ENCODE results near the gene NSG1.
"Not testable (repeated sequence)": the region's sequence is repeated elsewhere in the genome, so short reads cannot be mapped to it uniquely, and the experiment has no call there.

Gene NSG1

DNA sequence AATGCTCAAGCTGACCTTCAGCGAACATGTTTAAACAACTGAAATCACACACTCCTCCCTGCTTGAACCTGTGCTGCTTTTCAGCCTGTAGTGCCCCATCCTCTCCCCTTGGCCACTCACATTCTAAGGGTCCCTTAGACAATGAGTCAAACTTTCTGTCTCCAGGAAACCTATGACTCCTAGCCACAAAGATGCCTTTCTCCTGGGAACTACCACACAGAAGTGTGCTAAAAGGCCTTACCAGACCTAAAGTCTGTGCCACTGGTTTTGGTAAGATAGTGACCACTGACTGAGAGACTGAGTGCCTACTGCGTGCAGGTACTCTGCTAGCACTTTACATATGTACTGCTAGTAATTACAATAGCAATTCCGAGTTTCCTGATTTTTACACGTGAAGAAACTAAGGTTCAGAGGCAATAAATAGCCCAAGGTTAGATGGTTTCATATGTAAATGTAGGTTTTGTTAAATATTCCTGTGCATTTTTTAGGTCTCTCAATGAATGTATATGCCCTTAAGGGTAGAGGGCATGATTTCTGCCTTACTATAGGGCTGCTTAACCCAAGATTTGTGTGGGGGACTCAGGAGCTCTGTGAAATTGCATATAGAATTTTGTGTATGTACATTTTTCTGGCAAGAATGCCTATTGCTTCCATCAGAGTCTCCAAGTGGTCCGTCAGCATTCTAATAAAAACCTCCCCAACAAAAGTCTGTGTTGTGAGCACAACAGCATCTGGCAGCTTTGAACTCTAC, 71.1 kb downstream of the NSG1 start:
- peaks cover 10% of the 10 kb centered on the region for H3K4me1 ChIP-seq (ENCODE audit: insufficient read depth, insufficient read length)
- no peak overlapping the region for H3K4me3 ChIP-seq (ENCODE audit: insufficient read length, low read depth)
- no peaks in the 10 kb centered on the region for H3K27me3 ChIP-seq (ENCODE audit: insufficient read depth, insufficient read length)
- no peak for DNase-seq (ENCODE audit: low read depth, low spot score)
- H3K9ac ChIP-seq (ENCODE audit: insufficient read length, low read depth) = no peak overlapping the region
- H3K36me3 ChIP-seq (ENCODE audit: insufficient read depth, insufficient read length, low read length) = peaks cover 32% of the 10 kb centered on the region
- no peak for TF ChIP-seq ZNF274 (IDR thresholded peaks at IDR 0.05; ENCODE audit: low read depth, low read length)
- no peak for TF ChIP-seq SUZ12 (IDR thresholded peaks at IDR 0.05; ENCODE audit: extremely low read depth, insufficient read depth, insufficient read length)
- TF ChIP-seq YY1 (IDR thresholded peaks at IDR 0.05; ENCODE audit: insufficient read depth, insufficient read length) = no peak
- H3K9me3 ChIP-seq (ENCODE audit: insufficient read depth, low read length) = no peaks in the 10 kb centered on the region

DNA sequence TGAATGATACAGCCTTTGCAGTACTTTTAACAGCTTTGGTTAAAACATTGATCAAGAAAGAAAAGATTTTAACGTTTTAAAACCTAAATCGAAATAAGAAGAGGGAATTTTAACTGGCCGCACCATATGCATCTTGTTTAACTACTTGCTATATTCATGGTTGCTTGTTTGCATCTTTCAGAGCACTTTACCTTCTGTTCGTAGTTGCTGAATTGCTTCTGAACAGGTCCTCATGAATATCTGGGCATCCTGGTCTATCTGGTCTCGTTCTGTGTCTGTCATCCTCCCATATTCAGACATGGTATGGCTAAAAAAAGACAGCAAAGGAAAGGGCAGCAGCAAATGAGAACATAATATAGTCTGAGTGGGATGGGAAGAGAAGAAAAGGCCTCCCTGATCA, 72.3 kb downstream of the NSG1 start:
- H3K36me3 ChIP-seq (ENCODE audit: insufficient read depth, insufficient read length, low read length) = peaks cover 22% of the 10 kb centered on the region
- no peak overlapping the region for H3K4me3 ChIP-seq (ENCODE audit: insufficient read length, low read depth)
- no peaks in the 10 kb centered on the region for H3K9me3 ChIP-seq (ENCODE audit: insufficient read depth, low read length)
- no peaks in the 10 kb centered on the region for H3K27me3 ChIP-seq (ENCODE audit: insufficient read depth, insufficient read length)
- no peak overlapping the region for H3K9ac ChIP-seq (ENCODE audit: insufficient read length, low read depth)
- no peak for DNase-seq (ENCODE audit: low read depth, low spot score)
- H3K4me1 ChIP-seq (ENCODE audit: insufficient read depth, insufficient read length) = peaks cover 10% of the 10 kb centered on the region
- no peak for TF ChIP-seq ZNF274 (IDR thresholded peaks at IDR 0.05; ENCODE audit: low read depth, low read length)
- no peak for TF ChIP-seq YY1 (IDR thresholded peaks at IDR 0.05; ENCODE audit: insufficient read depth, insufficient read length)
- no peak for TF ChIP-seq SUZ12 (IDR thresholded peaks at IDR 0.05; ENCODE audit: extremely low read depth, insufficient read depth, insufficient read length)

DNA sequence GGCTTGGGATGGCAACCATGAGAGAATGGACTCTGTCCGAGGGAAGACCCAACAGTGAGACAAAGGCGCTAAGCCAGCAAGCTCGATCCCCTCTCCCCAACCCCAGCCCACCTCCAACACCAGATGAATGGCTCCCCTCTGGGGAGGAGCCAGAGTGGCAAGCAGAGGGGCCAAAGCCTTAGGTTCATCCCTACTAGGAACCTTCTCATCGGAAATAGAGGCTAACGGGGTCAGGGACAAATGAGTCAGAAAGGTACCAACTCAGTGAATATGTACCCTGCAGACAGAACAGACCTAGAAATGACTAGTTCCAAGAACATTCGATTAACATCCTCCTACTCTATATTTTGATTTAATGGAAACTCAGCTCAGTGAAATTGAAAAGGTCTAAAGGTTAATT, 73.9 kb downstream of the NSG1 start:
- Histone ChIP-seq H3K4me3 (ENCODE audit: insufficient read length, low read depth) (no peak overlapping the region), H3K4me1 (ENCODE audit: insufficient read depth, insufficient read length) (peaks cover 10% of the 10 kb centered on the region), H3K27me3 (ENCODE audit: insufficient read depth, insufficient read length) (no peaks in the 10 kb centered on the region), H3K36me3 (ENCODE audit: insufficient read depth, insufficient read length, low read length) (peaks cover 9% of the 10 kb centered on the region), H3K9ac (ENCODE audit: insufficient read length, low read depth) (no peak overlapping the region), H3K9me3 (ENCODE audit: insufficient read depth, low read length) (0 out of 2 replicates have a peak, but pooled peaks cover under 1% of the 10 kb centered on the region)
- no peak for DNase-seq (ENCODE audit: low read depth, low spot score)
- TF ChIP-seq YY1 (IDR thresholded peaks at IDR 0.05; ENCODE audit: insufficient read depth, insufficient read length) (no peak), ZNF274 (IDR thresholded peaks at IDR 0.05; ENCODE audit: low read depth, low read length) (no peak), SUZ12 (IDR thresholded peaks at IDR 0.05; ENCODE audit: extremely low read depth, insufficient read depth, insufficient read length) (no peak)

DNA sequence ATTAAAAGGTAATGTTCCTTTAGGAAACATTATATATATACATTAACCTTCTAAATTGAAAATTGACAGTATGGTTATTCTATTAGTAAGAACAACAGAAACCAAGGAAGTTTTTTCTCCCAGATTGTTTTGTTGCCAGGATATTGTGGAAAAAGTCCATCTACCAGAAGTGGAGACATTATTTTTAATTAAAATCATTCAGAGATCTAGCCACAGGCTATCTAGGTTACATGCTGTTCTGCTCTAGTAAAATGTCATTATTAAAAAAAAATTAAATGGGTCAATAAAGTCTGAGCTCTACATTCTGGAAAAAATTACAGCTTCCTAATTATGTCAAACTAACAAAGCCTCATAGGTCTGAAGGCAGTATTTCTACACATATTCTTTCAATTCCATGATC, 74.3 kb downstream of the NSG1 start:
- H3K4me1 ChIP-seq (ENCODE audit: insufficient read depth, insufficient read length) = peaks cover 10% of the 10 kb centered on the region
- H3K4me3 ChIP-seq (ENCODE audit: insufficient read length, low read depth) = no peak overlapping the region
- H3K27me3 ChIP-seq (ENCODE audit: insufficient read depth, insufficient read length) = no peaks in the 10 kb centered on the region
- no peak overlapping the region for H3K9ac ChIP-seq (ENCODE audit: insufficient read length, low read depth)
- H3K9me3 ChIP-seq (ENCODE audit: insufficient read depth, low read length) = peaks cover 5% of the 10 kb centered on the region; the same call in 1 of the 2 replicates
- TF ChIP-seq YY1 (IDR thresholded peaks at IDR 0.05; ENCODE audit: insufficient read depth, insufficient read length) (no peak), SUZ12 (IDR thresholded peaks at IDR 0.05; ENCODE audit: extremely low read depth, insufficient read depth, insufficient read length) (no peak), ZNF274 (IDR thresholded peaks at IDR 0.05; ENCODE audit: low read depth, low read length) (no peak)
- peaks cover 13% of the 10 kb centered on the region for H3K36me3 ChIP-seq (ENCODE audit: insufficient read depth, insufficient read length, low read length)
- DNase-seq (ENCODE audit: low read depth, low spot score) = no peak

DNA sequence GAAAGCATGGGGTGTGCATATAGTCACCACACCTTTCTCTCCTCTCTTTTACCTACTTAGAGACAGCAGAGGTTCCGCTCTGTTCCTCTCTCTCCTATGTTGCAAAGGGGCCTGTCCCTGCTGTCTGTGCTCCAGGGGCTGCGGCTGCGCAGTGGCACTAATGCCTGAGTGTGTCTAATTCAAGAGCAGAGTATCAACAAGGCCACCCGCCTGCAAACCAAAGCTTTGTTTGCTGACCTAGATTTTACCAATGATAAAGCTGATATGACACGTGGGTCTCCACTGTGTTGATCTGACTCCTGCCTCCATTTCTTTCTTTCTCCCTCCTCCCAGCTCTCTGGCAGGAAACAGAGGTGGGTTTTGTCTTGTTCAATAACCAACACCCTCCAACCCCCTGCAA, 74.9 kb downstream of the NSG1 start:
- Histone ChIP-seq H3K4me3 (ENCODE audit: insufficient read length, low read depth) (no peak overlapping the region), H3K27me3 (ENCODE audit: insufficient read depth, insufficient read length) (no peaks in the 10 kb centered on the region)

DNA sequence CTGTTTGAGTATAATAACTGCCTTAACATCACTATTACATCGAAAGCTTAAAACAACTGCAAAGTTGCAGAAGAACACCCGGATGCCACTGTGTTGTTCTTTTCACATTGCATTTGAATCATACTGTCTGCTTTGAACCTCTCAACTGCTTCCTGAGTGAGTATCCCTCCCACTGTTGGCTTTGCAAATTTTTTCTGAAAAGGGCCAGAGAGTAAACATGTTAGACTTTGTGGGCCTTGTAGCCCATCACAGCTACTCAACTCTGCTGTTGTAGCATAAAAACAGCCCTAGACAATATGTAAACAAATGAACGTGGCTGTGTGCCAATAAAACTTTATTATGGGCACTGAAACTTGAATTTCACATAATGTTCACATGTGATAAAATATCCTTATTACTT, 76.1 kb downstream of the NSG1 start:
- no peak for TF ChIP-seq SUZ12 (IDR thresholded peaks at IDR 0.05; ENCODE audit: extremely low read depth, insufficient read depth, insufficient read length)
- TF ChIP-seq YY1 (IDR thresholded peaks at IDR 0.05; ENCODE audit: insufficient read depth, insufficient read length) = no peak
- TF ChIP-seq ZNF274 (IDR thresholded peaks at IDR 0.05; ENCODE audit: low read depth, low read length) = no peak
- DNase-seq (ENCODE audit: low read depth, low spot score) = no peak

More for the DNA sequence above, 74.9 kb downstream of the NSG1 start:
- TF ChIP-seq SUZ12 (IDR thresholded peaks at IDR 0.05; ENCODE audit: extremely low read depth, insufficient read depth, insufficient read length) (no peak), YY1 (IDR thresholded peaks at IDR 0.05; ENCODE audit: insufficient read depth, insufficient read length) (no peak), ZNF274 (IDR thresholded peaks at IDR 0.05; ENCODE audit: low read depth, low read length) (no peak)
- Histone ChIP-seq H3K9me3 (ENCODE audit: insufficient read depth, low read length) (peaks cover 5% of the 10 kb centered on the region; the same call in 1 of the 2 replicates), H3K4me1 (ENCODE audit: insufficient read depth, insufficient read length) (peaks cover 5% of the 10 kb centered on the region), H3K36me3 (ENCODE audit: insufficient read depth, insufficient read length, low read length) (peaks cover 10% of the 10 kb centered on the region), H3K9ac (ENCODE audit: insufficient read length, low read depth) (no peak overlapping the region)
- no peak for DNase-seq (ENCODE audit: low read depth, low spot score)

DNA sequence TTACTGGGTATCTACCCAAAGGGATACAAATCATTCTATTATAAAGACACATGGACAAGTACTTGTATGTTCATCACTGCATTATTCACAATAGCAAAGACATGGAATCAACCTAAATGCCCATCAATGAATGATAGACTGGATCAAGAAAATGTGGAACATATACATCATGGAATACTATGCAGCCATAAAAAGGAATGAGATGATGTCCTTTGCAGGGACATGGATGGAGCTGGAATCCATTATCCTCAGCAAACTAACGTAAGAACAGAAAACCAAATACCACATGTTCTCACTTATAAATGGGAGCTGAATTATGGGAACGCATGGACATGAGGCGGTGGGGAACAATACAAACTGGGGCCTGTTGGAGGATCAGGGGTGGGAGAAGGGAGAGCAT, 78.3 kb downstream of the NSG1 start:
- not testable (repeated sequence) for DNase-seq (ENCODE audit: low read depth, low spot score); H3K4me3 ChIP-seq (ENCODE audit: insufficient read length, low read depth); H3K9ac ChIP-seq (ENCODE audit: insufficient read length, low read depth); H3K4me1 ChIP-seq (ENCODE audit: insufficient read depth, insufficient read length); H3K9me3 ChIP-seq (ENCODE audit: insufficient read depth, low read length); H3K27me3 ChIP-seq (ENCODE audit: insufficient read depth, insufficient read length)
- H3K36me3 ChIP-seq (ENCODE audit: insufficient read depth, insufficient read length, low read length) = peaks cover 30% of the 10 kb centered on the region

More for the DNA sequence above, 76.1 kb downstream of the NSG1 start:
- Histone ChIP-seq H3K4me3 (ENCODE audit: insufficient read length, low read depth) (no peak overlapping the region), H3K4me1 (ENCODE audit: insufficient read depth, insufficient read length) (peaks cover 5% of the 10 kb centered on the region), H3K27me3 (ENCODE audit: insufficient read depth, insufficient read length) (no peaks in the 10 kb centered on the region), H3K9ac (ENCODE audit: insufficient read length, low read depth) (no peak overlapping the region), H3K9me3 (ENCODE audit: insufficient read depth, low read length) (peaks cover 5% of the 10 kb centered on the region; the same call in 1 of the 2 replicates), H3K36me3 (ENCODE audit: insufficient read depth, insufficient read length, low read length) (peaks cover 10% of the 10 kb centered on the region)
